ENCODE measurements around the gene AGRN. TPM values are rescaled to one million over a fixed set of nuclear protein-coding genes. Genes with fewer than 3 reads are reported as not detected.

The AGRN gene
- total and polyA plus RNA-seq, 8 donors = 40.5 to 166 (median 71.4) TPM

DNA sequence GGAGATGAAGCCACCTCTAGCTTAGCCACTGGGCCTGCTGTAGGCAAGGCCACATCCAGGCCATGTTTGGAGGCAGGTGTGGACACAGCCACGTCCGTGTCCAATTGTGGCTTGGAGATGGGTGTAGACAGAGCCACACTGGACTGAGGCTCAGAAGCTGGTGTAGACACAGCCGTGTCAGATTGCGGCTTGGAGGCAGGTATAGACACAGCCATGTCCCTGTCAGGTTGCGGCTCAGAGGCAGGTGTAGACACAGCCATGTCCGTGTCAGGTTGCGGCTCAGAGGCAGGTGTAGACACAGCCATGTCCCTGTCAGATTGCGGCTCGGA, 40.2 kb upstream of the AGRN start:
- Histone ChIP-seq H3K36me3 (no peaks in the 10 kb centered on the region), H3K9me3 (no peaks in the 10 kb centered on the region), H3K4me1 (no peaks in the 10 kb centered on the region), H3K4me3 (no peak overlapping the region), H3K27ac (no peak overlapping the region), H3K27me3 (no peaks in the 10 kb centered on the region)
- TF ChIP-seq, protein P1, sequence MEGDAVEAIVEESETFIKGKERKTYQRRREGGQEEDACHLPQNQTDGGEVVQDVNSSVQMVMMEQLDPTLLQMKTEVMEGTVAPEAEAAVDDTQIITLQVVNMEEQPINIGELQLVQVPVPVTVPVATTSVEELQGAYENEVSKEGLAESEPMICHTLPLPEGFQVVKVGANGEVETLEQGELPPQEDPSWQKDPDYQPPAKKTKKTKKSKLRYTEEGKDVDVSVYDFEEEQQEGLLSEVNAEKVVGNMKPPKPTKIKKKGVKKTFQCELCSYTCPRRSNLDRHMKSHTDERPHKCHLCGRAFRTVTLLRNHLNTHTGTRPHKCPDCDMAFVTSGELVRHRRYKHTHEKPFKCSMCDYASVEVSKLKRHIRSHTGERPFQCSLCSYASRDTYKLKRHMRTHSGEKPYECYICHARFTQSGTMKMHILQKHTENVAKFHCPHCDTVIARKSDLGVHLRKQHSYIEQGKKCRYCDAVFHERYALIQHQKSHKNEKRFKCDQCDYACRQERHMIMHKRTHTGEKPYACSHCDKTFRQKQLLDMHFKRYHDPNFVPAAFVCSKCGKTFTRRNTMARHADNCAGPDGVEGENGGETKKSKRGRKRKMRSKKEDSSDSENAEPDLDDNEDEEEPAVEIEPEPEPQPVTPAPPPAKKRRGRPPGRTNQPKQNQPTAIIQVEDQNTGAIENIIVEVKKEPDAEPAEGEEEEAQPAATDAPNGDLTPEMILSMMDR (IDR thresholded peaks at IDR 0.05) = no peak
- FAIRE-seq = no peak
- WGBS, 2 donors = 81 to 88% methylated on average over 9 of the region's 9 CpGs
- intact Hi-C loops (cut with DNase I) = loop anchor here (5.0 to 10.0 kb wide), 3 partner anchors 85 to 305 kb away; partner anchors contain the start of gene SCNN1D (in 1 of the 3)
- no peak for DNase-seq
- ATAC-seq = no peak

DNA sequence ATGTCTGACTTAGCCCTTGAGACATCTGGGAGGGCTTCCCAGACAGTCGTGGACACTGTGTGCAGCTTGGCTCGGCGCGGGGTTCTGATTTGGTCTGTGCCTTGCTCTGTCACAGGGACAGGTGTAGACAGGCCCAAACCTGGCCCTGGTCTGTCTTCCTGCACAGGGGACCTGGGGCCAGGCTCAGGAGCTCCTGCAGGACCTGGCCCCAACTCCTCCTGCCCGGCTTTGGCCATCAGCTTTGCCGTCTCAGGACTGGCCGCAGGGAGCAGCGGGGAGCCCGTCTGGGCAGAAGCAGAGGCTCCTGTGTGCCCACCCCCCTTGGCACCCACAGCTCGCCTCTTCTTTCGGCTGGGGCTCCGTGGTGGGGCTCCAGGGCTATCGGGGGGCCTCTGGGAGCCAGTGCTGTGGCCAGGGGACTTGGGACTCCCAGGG, 39.8 kb upstream of the AGRN start:
- no peaks in the 10 kb centered on the region for H3K9me3 ChIP-seq
- no peak overlapping the region for H3K27ac ChIP-seq
- no peaks in the 10 kb centered on the region for H3K4me1 ChIP-seq
- H3K36me3 ChIP-seq = no peaks in the 10 kb centered on the region
- ATAC-seq (no peak), FAIRE-seq (no peak), DNase-seq (peak in 3 of 6 donors; percentile 7 to 67 (median 54))
- no peak overlapping the region for H3K4me3 ChIP-seq
- intact Hi-C loops (cut with DNase I) = loop anchor here (5.0 to 10.0 kb wide), 3 partner anchors 85 to 305 kb away; partner anchors contain the start of gene SCNN1D (in 1 of the 3)
- no peaks in the 10 kb centered on the region for H3K27me3 ChIP-seq
- TF ChIP-seq, protein P1 (IDR thresholded peaks at IDR 0.05) = no peak
- 64 to 78% methylated on average over 13 of the region's 13 CpGs for WGBS, 2 donors

DNA sequence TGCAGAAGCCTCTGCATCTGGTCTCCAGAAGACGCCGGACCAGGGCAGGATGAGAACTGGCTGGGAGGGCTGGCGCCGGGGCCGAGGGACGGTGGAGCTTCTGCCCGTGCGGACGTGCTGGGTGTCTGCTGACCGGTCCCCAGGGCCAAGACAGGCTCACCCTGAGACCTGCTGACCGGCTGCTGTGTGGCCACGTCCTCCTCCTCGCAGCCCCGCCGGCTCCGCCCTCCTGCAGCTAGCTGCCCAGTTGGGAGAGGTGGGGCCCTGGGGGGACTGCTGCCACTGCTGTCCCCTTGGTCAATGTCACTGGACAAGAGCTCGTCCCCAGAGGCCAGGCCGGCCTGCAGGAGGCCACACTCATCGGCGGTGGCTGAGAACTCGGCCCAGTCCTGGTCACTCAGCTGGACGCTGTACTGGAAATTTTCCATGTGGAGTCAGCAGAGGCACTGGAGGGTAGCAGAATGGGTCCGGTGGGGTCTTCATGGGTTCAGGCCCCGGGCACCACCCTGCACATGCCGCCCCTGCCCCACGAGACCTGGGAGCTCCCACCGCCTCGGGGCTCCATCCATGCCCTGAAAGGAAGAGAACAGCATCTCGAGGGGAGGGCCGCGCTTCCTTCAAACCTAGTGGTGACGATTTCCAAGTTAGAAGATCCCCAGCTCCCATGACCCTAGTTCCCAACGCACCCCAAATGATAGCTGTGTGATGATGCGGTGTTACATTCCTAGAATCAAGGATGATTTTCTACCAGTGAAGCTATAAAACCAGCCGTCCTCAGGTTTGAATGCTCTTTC, 39.1 kb upstream of the AGRN start:
- Histone ChIP-seq H3K4me1 (no peaks in the 10 kb centered on the region), H3K27ac (no peak overlapping the region), H3K27me3 (no peaks in the 10 kb centered on the region), H3K36me3 (no peaks in the 10 kb centered on the region), H3K9me3 (no peaks in the 10 kb centered on the region), H3K4me3 (no peak overlapping the region)
- FAIRE-seq (no peak), ATAC-seq (no peak), DNase-seq (peak in 3 of 6 donors; percentile 32 to 72 (median 60))
- TF ChIP-seq, protein P1 (IDR thresholded peaks at IDR 0.05) = no peak
- intact Hi-C loops (cut with DNase I) = loop anchor here (5.0 to 10.0 kb wide), 3 partner anchors 84 to 304 kb away; partner anchors contain the start of gene SCNN1D (in 1 of the 3)
- WGBS, 2 donors = 61 to 65% methylated on average over 34 to 35 of the region's 35 CpGs

DNA sequence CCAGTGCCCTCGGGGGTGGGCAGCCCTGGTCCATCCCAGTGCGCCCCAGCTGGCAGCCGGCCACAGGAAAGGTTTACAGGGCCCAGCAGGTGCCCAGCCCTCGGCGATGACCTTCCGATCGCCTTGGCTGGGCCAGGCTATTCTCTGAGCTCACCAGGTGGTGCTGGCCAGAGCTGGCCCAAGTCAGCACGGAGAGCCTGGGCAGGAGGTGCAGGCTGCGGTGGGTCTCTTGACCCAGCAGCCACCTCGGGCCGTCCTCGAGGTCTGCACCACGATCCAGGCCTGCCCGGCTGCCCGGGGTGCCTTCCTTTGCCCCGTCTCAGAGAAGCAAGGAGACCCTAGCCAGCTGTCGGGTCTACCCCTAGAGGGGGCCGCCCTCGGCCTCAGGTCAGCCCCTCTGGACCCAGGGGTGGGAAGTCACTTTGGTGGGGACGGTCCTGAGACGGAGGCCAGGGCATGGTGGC, 38.4 kb upstream of the AGRN start:
- intact Hi-C loops (cut with DNase I) = loop anchor here (5.0 to 10.0 kb wide), 3 partner anchors 83 to 303 kb away; partner anchors contain the start of gene SCNN1D (in 1 of the 3)
- no peaks in the 10 kb centered on the region for H3K9me3 ChIP-seq
- H3K27me3 ChIP-seq = no peaks in the 10 kb centered on the region
- WGBS, 2 donors = 54 to 63% methylated on average over 21 of the region's 21 CpGs
- H3K36me3 ChIP-seq = no peaks in the 10 kb centered on the region
- DNase-seq (peak in 3 of 6 donors; percentile 37 to 65 (median 53)), FAIRE-seq (no peak), ATAC-seq (no peak)
- no peaks in the 10 kb centered on the region for H3K4me1 ChIP-seq
- H3K4me3 ChIP-seq = no peak overlapping the region
- no peak overlapping the region for H3K27ac ChIP-seq
- TF ChIP-seq, protein P1 (IDR thresholded peaks at IDR 0.05) = no peak

Data from pancreas (tissue), 10 donors.